ENCODE measurements around the gene SNX3.

Gene SNX3

GRCh38 chr6:108203189-108204112 lies 57.4 kb downstream of the SNX3 start:
- no peak for DNase-seq (ENCODE audit: low read depth)

- no peak for DNase-seq (ENCODE audit: low read depth)
Measured at GRCh38 chr6:108200631-108201030, 60.2 kb downstream of the SNX3 start.

- no peak for DNase-seq (ENCODE audit: low read depth)
Measured at GRCh38 chr6:108200186-108200585, 60.7 kb downstream of the SNX3 start.

GRCh38 chr6:108198761-108199498 lies 61.9 kb downstream of the SNX3 start:
- DNase-seq (ENCODE audit: low read depth): no peak

- DNase-seq (ENCODE audit: low read depth): no peak
Measured at GRCh38 chr6:108195209-108195608, 65.6 kb downstream of the SNX3 start.

GRCh38 chr6:108194503-108194902 lies 66.3 kb downstream of the SNX3 start:
- DNase-seq (ENCODE audit: low read depth): no peak

GRCh38 chr6:108193835-108194234 lies 67.0 kb downstream of the SNX3 start:
- no peak for DNase-seq (ENCODE audit: low read depth)

GRCh38 chr6:108193131-108193530 lies 67.7 kb downstream of the SNX3 start:
- no peak for DNase-seq (ENCODE audit: low read depth)

- DNase-seq (ENCODE audit: low read depth): no peak
Measured at GRCh38 chr6:108187519-108187918, 73.3 kb downstream of the SNX3 start.

GRCh38 chr6:108186226-108186625 lies 74.6 kb downstream of the SNX3 start:
- DNase-seq (ENCODE audit: low read depth): no peak

- no peak for DNase-seq (ENCODE audit: low read depth)
Measured at GRCh38 chr6:108180776-108181175, 80.1 kb downstream of the SNX3 start.

- no peak for DNase-seq (ENCODE audit: low read depth)
Measured at GRCh38 chr6:108180266-108180665, 80.6 kb downstream of the SNX3 start.

GRCh38 chr6:108179741-108180140 lies 81.1 kb downstream of the SNX3 start:
- DNase-seq (ENCODE audit: low read depth): no peak

GRCh38 chr6:108176281-108177089 lies 84.4 kb downstream of the SNX3 start:
- DNase-seq (ENCODE audit: low read depth): no peak

- DNase-seq (ENCODE audit: low read depth): no peak
Measured at GRCh38 chr6:108175592-108176279, 85.1 kb downstream of the SNX3 start.

- DNase-seq (ENCODE audit: low read depth): no peak
Measured at GRCh38 chr6:108175176-108175591, 85.7 kb downstream of the SNX3 start.

GRCh38 chr6:108174371-108175175 lies 86.3 kb downstream of the SNX3 start:
- DNase-seq (ENCODE audit: low read depth): no peak

GRCh38 chr6:108171918-108172516 lies 88.8 kb downstream of the SNX3 start:
- no peak for DNase-seq (ENCODE audit: low read depth)

GRCh38 chr6:108171291-108171917 lies 89.4 kb downstream of the SNX3 start:
- no peak for DNase-seq (ENCODE audit: low read depth)

All from activated T-cell treated with anti-CD3 and anti-CD28 coated beads for 48 hours (primary cell).